22Rv1 (cell line): ENCODE measurements around the gene TK2.

ENCODE experiments used
- CTCF ChIP-seq: fragments of 450-650 bp; IDR thresholded peaks from 2 replicates; pipeline ENCODE4 v1.5.1; 2017; ENCODE audit warnings: mild to moderate bottlenecking
- ZFX ChIP-seq: fragments of 450-650 bp; IDR thresholded peaks from 2 replicates; pipeline ENCODE4 v1.6.1; 2017; ENCODE audit warnings: antibody characterized with exemption, borderline replicate concordance

DNA sequence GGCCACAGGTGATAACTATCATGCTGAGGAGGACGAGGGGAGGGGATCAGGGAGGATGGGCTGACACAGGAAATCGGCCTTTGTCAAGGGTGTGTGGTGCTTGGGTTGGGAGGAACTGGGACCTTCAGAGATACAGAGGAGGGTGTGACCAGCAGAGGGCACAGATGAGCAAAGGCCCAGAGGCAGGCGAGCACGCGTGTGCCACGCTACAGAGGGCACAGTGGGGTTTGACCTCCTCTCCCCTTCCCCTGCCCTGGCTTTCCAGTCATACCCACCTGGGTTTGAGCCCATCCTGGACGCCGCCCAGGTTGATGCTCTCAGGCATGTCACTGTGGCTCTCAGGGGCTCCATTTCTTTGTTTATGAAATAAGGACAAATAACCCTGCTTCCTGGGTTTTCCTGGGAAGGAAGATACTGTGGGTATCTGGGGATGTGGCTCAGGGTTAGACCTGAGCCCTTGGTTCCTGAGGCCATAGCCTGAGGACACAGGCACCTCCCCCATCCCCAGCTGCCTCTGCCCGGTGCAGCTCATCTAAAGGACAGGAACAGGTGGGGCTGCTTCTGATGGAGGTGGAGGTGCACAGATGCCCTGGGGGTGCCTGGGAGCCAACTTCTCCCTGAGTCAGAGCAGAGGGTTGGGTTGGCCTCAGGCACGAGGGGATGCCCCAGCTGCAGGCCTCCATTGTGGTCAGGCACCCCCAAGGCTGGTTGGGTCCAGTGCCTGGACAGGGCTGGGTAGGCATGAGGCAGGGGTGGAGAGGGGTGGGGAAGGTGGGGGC lies 71.0 kb downstream of the TK2 start:
- peak; percentile 91 for TF ChIP-seq CTCF
- TF ChIP-seq ZFX = no peak
